CD4-positive, alpha-beta T cell treated with Interferon alpha-2 for 1 hour (primary cell): Measurements from ENCODE around the gene MPV17L.
A peak's percentile ranks its signal among the peaks of the same experiment; 100 is the strongest.
"Not testable (repeated sequence)": the region's sequence is repeated elsewhere in the genome, so short reads cannot be mapped to it uniquely, and the experiment has no call there.

Experiments
- DNase-seq, 2 donors: peaks; one replicate each; pipeline ENCODE4 v3.0.0-alpha.2; 2020 to 2022

The MPV17L gene

DNA sequence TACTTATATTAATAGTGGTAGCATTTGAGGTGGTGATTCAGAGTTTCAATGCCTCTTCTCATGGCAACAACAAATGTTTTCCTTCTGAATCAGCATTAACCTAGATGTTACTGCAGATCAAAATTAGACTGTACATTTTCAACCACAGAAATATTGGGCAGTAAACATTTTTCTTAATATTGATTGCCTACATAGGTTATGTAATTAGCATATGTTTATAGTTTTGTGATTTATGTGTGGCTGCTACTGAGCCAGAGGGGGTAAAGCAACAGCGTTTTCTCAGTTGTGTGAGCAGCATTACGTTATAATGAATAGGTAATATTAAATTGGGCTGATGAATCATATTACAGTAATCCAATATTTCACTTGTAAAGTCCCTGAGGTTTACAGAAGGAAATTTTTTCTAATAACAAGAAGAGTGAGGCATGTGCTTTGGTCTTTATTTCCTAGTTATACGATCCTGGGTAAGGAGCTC, 20.0 kb downstream of the MPV17L start:
- DNase-seq = no peak

DNA sequence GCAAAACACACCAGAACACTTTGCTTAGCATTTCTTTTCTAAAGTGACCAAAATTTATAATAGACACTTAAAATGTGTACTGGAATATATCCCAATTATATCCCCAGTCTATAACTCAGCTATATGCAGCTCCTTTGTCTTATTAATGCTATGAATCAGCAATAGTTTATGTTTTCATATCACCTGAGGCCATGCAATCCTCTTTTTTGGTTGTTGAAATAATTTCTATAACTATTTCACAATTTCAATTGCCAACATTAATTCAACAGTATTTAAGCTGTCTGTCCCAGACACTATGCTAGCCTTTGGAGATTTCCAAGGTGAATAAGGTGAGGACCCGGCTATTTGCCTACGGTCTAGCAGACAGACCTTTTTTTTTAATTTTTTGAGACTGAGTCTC, 21.6 kb downstream of the MPV17L start:
- no peak for DNase-seq

DNA sequence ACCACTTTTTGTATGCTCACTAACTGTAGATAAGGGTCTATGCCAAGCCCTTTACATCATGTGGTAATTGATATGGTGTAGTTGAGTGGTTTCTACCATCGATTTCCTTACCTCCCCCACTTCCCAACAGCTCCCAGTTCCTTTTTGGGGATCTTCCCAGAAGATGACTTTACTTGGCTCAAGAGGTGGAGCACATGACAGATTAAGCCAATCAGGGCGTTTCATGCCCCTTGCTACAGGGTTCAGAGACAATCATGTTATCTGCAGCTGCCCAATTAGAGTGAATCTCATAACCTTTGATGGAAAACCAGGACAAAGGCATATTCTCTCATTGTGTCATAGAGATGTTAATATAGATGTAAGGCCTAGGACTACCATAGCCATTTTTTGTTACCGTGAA, 22.7 kb downstream of the MPV17L start:
- DNase-seq = no peak

- not testable (repeated sequence) for DNase-seq
These were observed 26.1 kb downstream of the MPV17L start for GRCh38 chr16:15421696-15422095.

DNA sequence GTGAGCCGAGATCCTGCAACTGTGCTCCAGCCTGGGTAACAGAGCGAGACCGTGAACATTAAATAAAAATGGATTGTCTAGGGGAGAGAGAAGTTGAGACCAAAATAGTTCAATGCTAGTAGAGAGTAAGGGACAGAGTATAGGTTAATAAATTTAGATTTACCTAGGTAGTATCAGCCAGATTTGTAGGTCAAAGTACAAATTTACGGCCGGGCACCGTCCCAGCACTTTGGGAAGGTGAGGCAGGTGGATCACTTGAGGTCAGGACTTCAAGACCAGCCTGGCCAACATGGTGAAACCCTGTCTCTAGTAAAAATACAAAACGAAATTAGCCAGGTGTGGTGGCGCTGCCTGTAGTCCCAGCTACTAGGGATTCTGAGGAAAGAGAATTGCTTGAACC, 26.7 kb downstream of the MPV17L start:
- no peak for DNase-seq

- DNase-seq = no peak
These were observed 30.3 kb downstream of the MPV17L start for GRCh38 chr16:15425861-15426260.

DNA sequence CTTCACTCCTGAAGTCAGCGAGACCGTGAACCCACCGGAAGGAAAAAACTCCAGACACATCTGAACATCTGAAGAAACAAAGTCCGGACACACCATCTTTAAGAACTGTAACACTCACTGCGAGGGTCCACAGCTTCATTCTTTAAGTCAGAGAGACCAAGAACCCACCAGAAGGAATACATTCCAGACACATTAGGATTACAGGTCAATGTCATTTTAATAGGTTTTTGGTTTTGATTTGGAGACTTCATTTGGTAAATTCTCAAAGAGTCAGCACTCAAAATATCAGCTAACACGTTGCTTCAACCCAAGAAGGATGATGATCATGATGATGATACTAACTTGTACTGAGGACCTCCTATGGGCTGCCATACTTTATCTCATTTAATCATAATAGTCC, 31.2 kb downstream of the MPV17L start:
- DNase-seq = no peak

GRCh38 chr16:15427648-15428239, 32.2 kb downstream of the MPV17L start:
- DNase-seq = peak; percentile 48 to 60

DNA sequence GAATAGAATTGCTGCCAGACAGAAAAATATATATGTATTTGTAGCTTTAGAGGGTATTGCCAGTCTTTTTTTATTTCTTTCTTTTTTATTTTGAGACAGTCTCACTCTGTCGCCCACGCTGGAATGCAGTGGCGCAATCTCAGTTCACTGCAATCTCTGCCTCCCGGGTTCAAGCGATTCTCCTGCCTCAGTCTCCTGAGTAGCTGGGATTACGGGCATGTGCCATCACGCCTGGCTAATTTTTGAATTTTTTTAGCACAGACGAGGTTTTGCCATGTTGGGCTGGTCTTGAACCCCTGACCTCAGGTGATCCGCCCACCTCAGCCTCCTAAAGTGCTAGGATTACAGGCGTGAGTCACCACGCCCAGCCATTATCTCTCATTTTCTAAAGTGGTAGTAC, 35.3 kb downstream of the MPV17L start:
- not testable (repeated sequence) for DNase-seq

GRCh38 chr16:15434079-15434424, 38.5 kb downstream of the MPV17L start:
- no peak for DNase-seq

GRCh38 chr16:15434425-15435215, 39.1 kb downstream of the MPV17L start, which contains the start of gene BMERB1:
BMERB1 (plus strand) TSS chr16:15434588; CDS start chr16:15434654, 66 bp downstream.
- peak; percentile 11 to 53 for DNase-seq

DNA sequence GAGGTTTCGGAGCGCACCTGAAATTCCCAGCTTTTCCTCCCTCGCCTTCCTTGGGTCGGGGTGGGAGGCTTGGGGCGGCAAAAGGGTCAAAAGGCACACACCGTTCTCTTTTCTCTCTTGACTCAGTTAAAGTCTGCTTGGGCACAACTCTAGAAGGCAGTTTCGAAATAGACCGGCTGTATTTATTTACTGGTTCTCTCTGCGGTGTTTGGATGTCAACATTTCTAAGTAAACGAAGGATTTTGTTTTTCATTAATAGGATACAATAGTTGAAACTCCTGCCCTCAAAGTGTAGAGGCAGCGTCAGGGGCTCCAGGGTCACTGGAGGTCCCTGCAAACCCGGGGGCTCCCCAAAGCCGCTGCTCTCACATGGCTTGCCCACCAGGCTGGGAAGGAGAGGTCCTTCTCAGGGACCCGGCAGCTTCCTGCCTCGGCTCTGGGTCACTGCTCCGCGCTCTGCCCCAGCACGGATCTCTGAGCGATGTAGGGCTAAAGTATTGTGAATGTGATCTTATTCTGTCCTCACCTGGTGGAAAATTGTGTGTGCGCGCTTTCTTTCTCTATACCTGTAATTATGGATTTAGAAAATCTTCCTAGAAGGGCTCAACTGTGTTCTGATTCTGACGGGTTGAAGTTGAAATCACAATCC, 39.8 kb downstream of the MPV17L start:
- DNase-seq = no peak

GRCh38 chr16:15439102-15439501, 43.5 kb downstream of the MPV17L start:
- no peak for DNase-seq

GRCh38 chr16:15439521-15439920, 44.0 kb downstream of the MPV17L start:
- DNase-seq = no peak

GRCh38 chr16:15440852-15441251, 45.3 kb downstream of the MPV17L start:
- no peak for DNase-seq

DNA sequence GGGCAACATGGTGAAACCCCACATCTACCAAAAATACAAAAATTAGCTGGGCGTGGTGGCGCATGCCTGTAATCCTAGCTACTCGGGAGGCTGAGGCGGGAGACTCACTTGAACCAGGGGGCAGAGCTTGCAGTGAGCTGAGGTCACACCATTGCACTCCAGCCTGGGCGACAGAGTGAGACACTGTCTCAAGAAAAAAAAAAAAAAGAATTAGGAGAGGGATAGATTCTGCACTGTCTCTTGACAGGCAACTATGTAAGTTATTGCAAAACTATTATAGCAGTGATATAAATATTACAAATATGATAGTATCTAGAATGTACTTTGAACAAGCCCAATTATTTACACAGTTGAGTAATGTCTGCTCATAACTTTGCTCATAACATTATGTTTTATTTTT, 46.6 kb downstream of the MPV17L start:
- not testable (repeated sequence) for DNase-seq

DNA sequence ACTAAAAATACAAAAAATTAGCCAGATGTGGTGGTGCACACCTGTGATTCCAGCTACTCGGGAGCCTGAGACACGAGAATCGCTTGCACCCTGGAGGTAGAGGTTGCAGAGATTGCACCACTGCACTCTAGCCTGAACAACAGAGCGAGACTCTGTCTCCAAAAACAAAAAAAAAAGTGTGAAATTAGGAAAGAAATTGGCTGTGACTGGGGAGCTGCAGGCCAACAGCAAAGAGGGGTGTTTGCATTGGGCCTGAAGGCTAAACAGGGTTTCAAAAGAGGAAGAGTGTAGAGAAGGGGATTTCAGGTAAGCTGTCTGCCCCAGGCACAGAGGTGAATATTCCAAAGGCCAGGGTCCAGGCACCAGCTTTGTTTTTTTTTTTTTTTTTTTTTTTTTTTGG, 48.2 kb downstream of the MPV17L start:
- no peak for DNase-seq

DNA sequence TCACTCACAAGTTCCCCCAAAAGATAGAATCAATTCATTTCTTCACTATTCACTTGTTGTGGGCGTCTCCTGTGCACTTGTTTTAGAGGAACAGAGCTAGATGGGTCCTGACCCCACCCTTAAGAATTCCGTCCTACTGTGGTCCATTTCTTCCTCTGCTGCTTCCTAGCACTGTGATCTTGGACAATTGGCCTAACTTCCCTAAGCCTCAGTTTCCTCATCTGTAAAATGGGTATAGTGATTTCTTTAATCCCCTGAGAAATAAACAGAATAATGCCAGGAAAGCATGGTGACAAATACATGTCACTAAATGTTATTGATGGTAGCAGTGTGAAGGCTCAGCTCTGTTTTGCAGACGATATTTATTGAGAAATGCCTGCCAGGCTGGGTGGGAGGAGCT, 48.7 kb downstream of the MPV17L start:
- no peak for DNase-seq

DNA sequence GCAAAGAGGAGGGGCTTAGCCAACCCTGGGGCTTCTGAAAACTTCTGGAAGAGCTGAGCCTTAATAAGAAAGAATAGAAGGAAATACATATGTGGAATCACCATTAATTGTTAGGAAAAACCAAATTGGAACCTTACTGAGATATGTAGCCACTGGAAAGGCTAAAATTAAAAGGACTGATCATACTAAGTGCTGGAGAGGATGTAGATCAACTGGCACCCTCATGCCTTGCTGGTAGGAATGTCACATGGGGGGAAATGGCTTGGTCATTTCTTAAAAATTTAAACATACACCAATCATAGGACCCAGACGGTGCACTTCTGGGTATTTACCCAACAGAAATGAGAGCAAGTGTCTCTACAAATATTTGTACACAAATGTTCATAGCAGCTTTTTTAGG, 49.9 kb downstream of the MPV17L start:
- no peak for DNase-seq

GRCh38 chr16:15446901-15447300, 51.3 kb downstream of the MPV17L start:
- DNase-seq = no peak

DNA sequence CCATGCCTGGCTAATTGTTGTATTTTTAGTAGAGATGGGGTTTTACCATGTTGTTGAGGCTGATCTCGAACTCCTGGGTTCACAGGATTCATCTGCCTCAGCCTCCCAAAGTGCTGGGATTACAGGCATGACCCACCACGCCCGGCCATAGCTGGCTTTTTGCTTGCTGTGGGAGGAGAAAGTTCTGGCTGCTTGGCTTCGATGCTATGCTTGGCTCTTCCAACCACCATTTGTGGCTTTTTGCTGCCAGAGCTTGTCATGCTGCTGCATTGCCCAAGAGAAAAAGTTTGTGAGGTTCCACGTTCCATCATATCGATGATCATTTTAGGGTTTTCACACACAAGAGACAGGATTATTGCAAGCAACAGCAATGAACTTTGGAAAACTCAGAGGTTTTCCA, 55.1 kb downstream of the MPV17L start:
- DNase-seq = no peak

- no peak for DNase-seq
These were observed 55.7 kb downstream of the MPV17L start for GRCh38 chr16:15451098-15451731.

DNA sequence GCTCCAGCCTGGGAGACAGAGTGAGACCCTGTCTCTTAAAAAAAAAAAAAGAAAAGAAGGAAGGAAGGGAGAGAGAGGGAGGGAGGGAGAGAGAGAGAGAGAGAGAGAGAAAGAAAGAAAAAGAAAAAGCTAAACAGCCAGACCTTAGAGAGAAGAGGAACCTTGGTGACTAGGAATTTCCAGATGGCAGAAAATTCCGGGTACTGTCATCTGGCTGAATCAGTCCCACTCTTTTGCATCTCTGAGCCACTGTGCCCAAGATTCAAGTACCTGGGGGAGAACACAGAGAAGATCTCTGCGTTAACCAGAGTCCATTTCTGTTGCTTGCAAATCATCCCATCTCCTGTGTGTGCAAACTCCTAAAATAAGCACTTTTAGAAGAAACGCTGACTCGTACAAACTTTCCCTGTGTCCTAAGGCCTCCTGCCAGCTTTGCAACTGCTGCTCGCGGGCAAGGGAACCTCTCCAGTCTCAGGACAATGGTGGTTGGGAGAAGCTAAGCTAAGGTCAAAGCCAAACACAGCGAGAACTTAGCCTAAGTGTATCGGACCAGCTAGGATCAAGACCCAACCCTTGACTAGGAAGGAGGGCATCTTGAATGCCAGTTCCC, 56.8 kb downstream of the MPV17L start:
- DNase-seq = no peak
